Measurements from ENCODE around the gene PRR19. TPM values are rescaled to one million over a fixed set of nuclear protein-coding genes. Genes with fewer than 3 reads are reported as not detected.

PRR19 gene
- total RNA-seq, 2 experiments from 2014 or later = 0.16 TPM; not detected in 1

GRCh38 chr19:42269478-42270345 is 32.2 kb upstream of the PRR19 start:
- Mint-ChIP-seq H3K4me1 (ENCODE audit: low read depth) (peaks cover 24% of the 10 kb centered on the region), H3K27me3 (no peaks in the 10 kb centered on the region), H3K36me3 (ENCODE audit: low read depth) (peaks cover 24% of the 10 kb centered on the region), H3K9me3 (no peaks in the 10 kb centered on the region), H3K27ac (no peak overlapping the region), H3K4me3 (peak overlapping the region; percentile 92)
- H3K9me3 ChIP-seq (ENCODE audit: control insufficient read depth in 1 of 2, insufficient read depth in 1 of 2, low read length in 2 of 2) = no peaks in the 10 kb centered on the region
- peaks cover 44% of the 10 kb centered on the region for H3K4me1 ChIP-seq (ENCODE audit: insufficient read depth, low read length)
- H3K36me3 ChIP-seq (ENCODE audit: insufficient read depth, low read length) = peaks cover 28% of the 10 kb centered on the region
- intact Hi-C loops (cut with DNase I, micrococcal nuclease) = no loop called here
- no peak for TF ChIP-seq CTCF (IDR thresholded peaks at IDR 0.05)
- no peaks in the 10 kb centered on the region for H3K27me3 ChIP-seq (ENCODE audit: control insufficient read depth in 1 of 2, insufficient read depth in 2 of 2, low read length in 2 of 2)
- POLR2A ChIA-PET = interaction anchor here (1.1 to 4.4 kb wide), 11 partner anchors 10 to 193 kb away, joined by 3 to 59 read pairs (median 6); partner anchors contain the start of genes ERF, GSK3A, PAFAH1B3 and PRR19
- peak in 2 of 14 experiments; percentile 6 to 51 for DNase-seq
- no peak for ATAC-seq (ENCODE audit: poor library complexity)
- H3K27ac ChIP-seq (ENCODE audit: low read depth in 1 of 2, low read length in 2 of 2) = peak overlapping the region; percentile 91 to 93
- H3K4me3 ChIP-seq (ENCODE audit: low read length) = peak overlapping the region; percentile 65
- CTCF ChIA-PET = interaction anchor here (1.1 to 3.2 kb wide), 4 partner anchors 10 to 27 kb away, joined by 3 to 27 read pairs (median 8); no protein-coding TSS in a partner anchor

GRCh38 chr19:42270346-42271044 is 31.4 kb upstream of the PRR19 start:
- peak overlapping the region; percentile 92 for H3K4me3 Mint-ChIP-seq
- intact Hi-C loops (cut with DNase I, micrococcal nuclease) = no loop called here
- POLR2A ChIA-PET = interaction anchor here (0.6 to 4.4 kb wide), 12 partner anchors 9 to 891 kb away, joined by 3 to 59 read pairs (median 6); partner anchors contain the start of genes ERF, GSK3A, PAFAH1B3 and PRR19

More at GRCh38 chr19:42270346-42271044, 31.4 kb upstream of the PRR19 start:
- CTCF ChIA-PET = interaction anchor here (0.9 to 3.2 kb wide), 5 partner anchors 9 to 26 kb away, joined by 3 to 27 read pairs (median 4); no protein-coding TSS in a partner anchor
- no peaks in the 10 kb centered on the region for H3K27me3 ChIP-seq (ENCODE audit: control insufficient read depth in 1 of 2, insufficient read depth in 2 of 2, low read length in 2 of 2)
- DNase-seq = peak in 13 of 14 experiments; percentile 33 to 92 (median 63)
- no peak for TF ChIP-seq CTCF (IDR thresholded peaks at IDR 0.05)
- H3K4me3 ChIP-seq (ENCODE audit: low read length) = peak overlapping the region; percentile 65
- no peaks in the 10 kb centered on the region for H3K9me3 Mint-ChIP-seq
- peaks cover 30% of the 10 kb centered on the region for H3K36me3 Mint-ChIP-seq (ENCODE audit: low read depth)
- no peak overlapping the region for H3K27ac Mint-ChIP-seq
- H3K27ac ChIP-seq (ENCODE audit: low read depth in 1 of 2, low read length in 2 of 2) = peak overlapping the region; percentile 91 to 93
- peaks cover 35% of the 10 kb centered on the region for H3K36me3 ChIP-seq (ENCODE audit: insufficient read depth, low read length)
- no peaks in the 10 kb centered on the region for H3K9me3 ChIP-seq (ENCODE audit: control insufficient read depth in 1 of 2, insufficient read depth in 1 of 2, low read length in 2 of 2)
- ATAC-seq (ENCODE audit: poor library complexity) = peak; percentile 25
- H3K27me3 Mint-ChIP-seq = no peaks in the 10 kb centered on the region
- peaks cover 51% of the 10 kb centered on the region for H3K4me1 ChIP-seq (ENCODE audit: insufficient read depth, low read length)
- H3K4me1 Mint-ChIP-seq (ENCODE audit: low read depth) = peaks cover 31% of the 10 kb centered on the region

Data from CD4-positive, alpha-beta T cell (primary cell).